ENCODE results near the gene TMCC1. TPM values are rescaled to one million over a fixed set of nuclear protein-coding genes. Genes with fewer than 3 reads are reported as not detected.
"Not testable (repeated sequence)": the region's sequence is repeated elsewhere in the genome, so short reads cannot be mapped to it uniquely, and the experiment has no call there.

The TMCC1 gene
- total RNA-seq, 1 donor from 2014 or later: 24.3 TPM

- no peak for TF ChIP-seq CTCF (conservative IDR thresholded peaks at IDR 0.05; ENCODE audit: low read depth, low read length)
- H3K4me3 ChIP-seq (ENCODE audit: low read depth, low read length): no peak overlapping the region
- DNase-seq (ENCODE audit: low read depth): no peak
Observed at GRCh38 chr3:129702934-129703712, 190.4 kb downstream of the TMCC1 start.

GRCh38 chr3:129701161-129701560, 192.3 kb downstream of the TMCC1 start:
- H3K4me3 ChIP-seq (ENCODE audit: low read depth, low read length): no peak overlapping the region
- no peak for DNase-seq (ENCODE audit: low read depth)
- no peak for TF ChIP-seq CTCF (conservative IDR thresholded peaks at IDR 0.05; ENCODE audit: low read depth, low read length)

- no peak for TF ChIP-seq CTCF (conservative IDR thresholded peaks at IDR 0.05; ENCODE audit: low read depth, low read length)
- DNase-seq (ENCODE audit: low read depth): no peak
- no peak overlapping the region for H3K4me3 ChIP-seq (ENCODE audit: low read depth, low read length)
Observed at GRCh38 chr3:129699612-129700011, 193.9 kb downstream of the TMCC1 start.

GRCh38 chr3:129699199-129699598, 194.3 kb downstream of the TMCC1 start:
- no peak for DNase-seq (ENCODE audit: low read depth)
- TF ChIP-seq CTCF (conservative IDR thresholded peaks at IDR 0.05; ENCODE audit: low read depth, low read length): no peak
- no peak overlapping the region for H3K4me3 ChIP-seq (ENCODE audit: low read depth, low read length)

GRCh38 chr3:129697229-129697969, 196.1 kb downstream of the TMCC1 start:
- no peak overlapping the region for H3K4me3 ChIP-seq (ENCODE audit: low read depth, low read length)
- DNase-seq (ENCODE audit: low read depth): no peak
- TF ChIP-seq CTCF (conservative IDR thresholded peaks at IDR 0.05; ENCODE audit: low read depth, low read length): no peak

GRCh38 chr3:129696430-129696829, 197.1 kb downstream of the TMCC1 start:
- not testable (repeated sequence) for DNase-seq (ENCODE audit: low read depth); H3K4me3 ChIP-seq (ENCODE audit: low read depth, low read length)

- H3K4me3 ChIP-seq (ENCODE audit: low read depth, low read length): no peak overlapping the region
- no peak for DNase-seq (ENCODE audit: low read depth)
- no peak for TF ChIP-seq CTCF (conservative IDR thresholded peaks at IDR 0.05; ENCODE audit: low read depth, low read length)
Observed at GRCh38 chr3:129695230-129695629, 198.3 kb downstream of the TMCC1 start.
